Fibroblast of the aortic adventitia (primary cell): ENCODE data around the gene SLC5A7. TPM values are rescaled to one million over a fixed set of nuclear protein-coding genes. Genes with fewer than 3 reads are reported as not detected.

Source experiments
- DNase-seq: peaks from one replicate; pipeline ENCODE4 v3.0.0-alpha.2; 2010; ENCODE audit warnings: low read depth
- H3K4me3 ChIP-seq: 2 replicates; pipeline ENCODE4 v1.5.1; 2011; ENCODE audit warnings: low read depth, mild to moderate bottlenecking, control low read depth, low read length, moderate library complexity
- total RNA-seq: library from RNA; depleted of rRNA; stranded (reverse); fragments of >200 nt; gene quantifications from 2 replicates; pipeline ENCODE4 v1.2.3, GENCODE V29; 2012; ENCODE audit warnings: low replicate concordance
- TF ChIP-seq, protein P1 (sequence below): IDR thresholded peaks from 2 replicates; pipeline ENCODE4 v1.5.1; 2011; ENCODE audit warnings: mild to moderate bottlenecking, low read length, control low read depth, inconsistent platforms; ENCODE audit not compliant: insufficient read depth

The SLC5A7 gene
- total RNA-seq, 1 donor, result not detected

GRCh38 chr2:108058576-108059137 lies 72.3 kb downstream of the SLC5A7 start:
- no peak overlapping the region for H3K4me3 ChIP-seq
- DNase-seq, result no peak
- TF ChIP-seq, protein P1, sequence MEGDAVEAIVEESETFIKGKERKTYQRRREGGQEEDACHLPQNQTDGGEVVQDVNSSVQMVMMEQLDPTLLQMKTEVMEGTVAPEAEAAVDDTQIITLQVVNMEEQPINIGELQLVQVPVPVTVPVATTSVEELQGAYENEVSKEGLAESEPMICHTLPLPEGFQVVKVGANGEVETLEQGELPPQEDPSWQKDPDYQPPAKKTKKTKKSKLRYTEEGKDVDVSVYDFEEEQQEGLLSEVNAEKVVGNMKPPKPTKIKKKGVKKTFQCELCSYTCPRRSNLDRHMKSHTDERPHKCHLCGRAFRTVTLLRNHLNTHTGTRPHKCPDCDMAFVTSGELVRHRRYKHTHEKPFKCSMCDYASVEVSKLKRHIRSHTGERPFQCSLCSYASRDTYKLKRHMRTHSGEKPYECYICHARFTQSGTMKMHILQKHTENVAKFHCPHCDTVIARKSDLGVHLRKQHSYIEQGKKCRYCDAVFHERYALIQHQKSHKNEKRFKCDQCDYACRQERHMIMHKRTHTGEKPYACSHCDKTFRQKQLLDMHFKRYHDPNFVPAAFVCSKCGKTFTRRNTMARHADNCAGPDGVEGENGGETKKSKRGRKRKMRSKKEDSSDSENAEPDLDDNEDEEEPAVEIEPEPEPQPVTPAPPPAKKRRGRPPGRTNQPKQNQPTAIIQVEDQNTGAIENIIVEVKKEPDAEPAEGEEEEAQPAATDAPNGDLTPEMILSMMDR, result no peak

DNA sequence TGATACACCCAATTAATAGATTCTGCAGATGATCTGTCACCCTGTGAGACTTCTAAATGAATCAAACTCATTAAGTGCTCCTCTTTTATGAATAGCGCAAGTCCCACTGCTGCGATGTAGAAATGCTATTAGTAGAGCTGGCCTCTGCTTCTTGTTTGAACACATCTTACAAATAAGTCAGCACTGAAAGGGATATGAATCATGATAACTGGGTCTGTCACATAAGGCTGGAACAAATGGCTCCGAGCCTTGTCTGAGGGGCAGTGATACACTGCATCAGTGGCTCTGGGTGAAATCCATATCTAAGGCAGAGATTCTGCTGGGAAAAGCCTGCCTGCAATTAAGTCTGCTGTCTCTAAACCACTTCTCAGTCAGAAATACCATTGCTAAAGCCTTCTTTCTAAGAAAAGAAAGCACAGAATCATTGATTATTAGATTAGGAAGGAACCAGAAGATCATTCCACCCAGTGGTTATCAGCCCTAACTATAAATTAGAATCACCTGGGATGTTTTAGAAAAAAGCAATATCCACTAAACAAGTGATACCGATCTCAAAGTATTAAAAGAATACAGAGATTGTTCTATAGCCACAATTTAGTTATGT lies 75.2 kb downstream of the SLC5A7 start:
- TF ChIP-seq, protein P1, result no peak
- H3K4me3 ChIP-seq, result no peak overlapping the region
- DNase-seq, result no peak

Other genes starting within 250 kb of the SLC5A7 start
- 0.16 TPM in 1 of 2 replicates, not detected in the other for gene RGPD4, start 159.6 kb upstream of the SLC5A7 start, total RNA-seq